ENCODE measurements around the gene DVL2. TPM values are rescaled to one million over a fixed set of nuclear protein-coding genes. Genes with fewer than 3 reads are reported as not detected.

Gene DVL2
- total and polyA plus RNA-seq, 2 of the 13 experiments (the other 11 are each of a cell fraction or from before 2014, with no cell fraction given) = 5.7 to 38.2 TPM

GRCh38 chr17:7252176-7253043 is 18.1 kb upstream of the DVL2 start, which contains the start of gene ELP5 (continued):
- TF ChIP-seq MIXL1 (CRISPR knock-in tag; IDR thresholded peaks at IDR 0.05) (0 out of 2 replicates have a peak, but pooled peaks have one; percentile 28), NPAS2 (CRISPR knock-in tag; IDR thresholded peaks at IDR 0.05; ENCODE audit: borderline replicate concordance) (no peak), RARA (CRISPR knock-in tag; IDR thresholded peaks at IDR 0.05) (peak; percentile 75), ZNF883 (CRISPR knock-in tag; IDR thresholded peaks at IDR 0.05; ENCODE audit: not compliant biosample characterization) (no peak), SP5 (CRISPR knock-in tag; IDR thresholded peaks at IDR 0.05; ENCODE audit: borderline replicate concordance, low read depth) (0 out of 2 replicates have a peak, but pooled peaks have one; percentile 46), ZNF407 (CRISPR knock-in tag; IDR thresholded peaks at IDR 0.05; ENCODE audit: not compliant biosample characterization) (no peak), MED1 (CRISPR knock-in tag; IDR thresholded peaks at IDR 0.05) (peak; percentile 76), PAXIP1 (CRISPR knock-in tag; conservative IDR thresholded peaks at IDR 0.05) (peak; percentile 63), GPN1 (CRISPR knock-in tag; IDR thresholded peaks at IDR 0.05; ENCODE audit: borderline replicate concordance) (no peak), BHLHE40 (IDR thresholded peaks at IDR 0.05; ENCODE audit: low read length) (no peak; the same call in 1 of the 2 replicates), ZNF83 (CRISPR knock-in tag; IDR thresholded peaks at IDR 0.05; ENCODE audit: borderline replicate concordance) (no peak), ARNT (IDR thresholded peaks at IDR 0.05) (no peak), GZF1 (CRISPR knock-in tag; IDR thresholded peaks at IDR 0.05) (peak; percentile 71; the same call in 1 of the 2 replicates), DPF2 (CRISPR knock-in tag; IDR thresholded peaks at IDR 0.05; ENCODE audit: borderline replicate concordance, low read depth) (peak; percentile 38; the same call in 1 of the 2 replicates), UBTF (CRISPR knock-in tag; IDR thresholded peaks at IDR 0.05) (peak; percentile 90)

Measured in HepG2 (cell line).